ENCODE results near the gene KCNN4. TPM values are rescaled to one million over a fixed set of nuclear protein-coding genes. Genes with fewer than 3 reads are reported as not detected.

The KCNN4 gene
- total and polyA plus RNA-seq, 2 of the 13 experiments (the other 11 are each of a cell fraction or from before 2014, with no cell fraction given), result 0.13 to 0.25 TPM

DNA sequence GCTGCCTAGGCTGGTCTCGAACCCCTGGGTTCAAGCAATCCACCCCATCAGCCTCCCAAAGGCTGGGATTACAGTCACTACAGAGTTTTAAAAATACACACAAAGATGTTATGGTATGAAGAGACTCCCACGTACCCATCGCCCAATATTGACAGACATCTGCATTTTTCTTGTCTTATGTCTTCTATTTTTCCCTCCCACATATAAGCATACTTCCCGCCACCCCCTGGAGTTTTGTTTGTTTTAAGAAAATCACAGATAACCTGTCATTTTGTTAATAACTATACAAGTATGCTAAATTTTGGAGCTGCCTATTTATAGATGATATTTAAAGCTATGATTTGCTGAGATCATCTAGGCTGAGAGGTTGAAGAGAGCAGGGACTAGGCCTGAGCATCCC, 19.8 kb downstream of the KCNN4 start:
- in situ Hi-C loops (cut with HindIII; ENCODE audit: extremely low pct_ligation_motif_present, low pct_unique_long_range_greater_than_20kb) (no loop called here), intact Hi-C loops (cut with micrococcal nuclease; ENCODE audit: unreplicated experiment) (loop anchor here (10.0 kb wide), 1 partner anchor 96 kb away; no protein-coding TSS in a partner anchor)
- peaks cover 20% of the 10 kb centered on the region for H3K4me1 ChIP-seq (ENCODE audit: insufficient read depth, low read length)
- H2AFZ ChIP-seq (ENCODE audit: low read length), result no peak overlapping the region
- H3K9ac ChIP-seq (ENCODE audit: insufficient read depth, low read depth, low read length), result no peak overlapping the region
- WGBS (ENCODE audit: low lambda C conversion rate), result 68% methylated on average over 4 of the region's 4 CpGs
- no peak for ATAC-seq
- no peak for DNase-seq (ENCODE audit: low spot score)
- H3K4me3 ChIP-seq (replicated peaks in 1 of 3; ENCODE audit: insufficient read depth in 1 of 3, low read depth in 2 of 3, low read length in 3 of 3), result no peak overlapping the region
- no peak for FAIRE-seq
- no peaks in the 10 kb centered on the region for H3K79me2 ChIP-seq (ENCODE audit: insufficient read depth, low read length)
- no peaks in the 10 kb centered on the region for H3K9me3 ChIP-seq (ENCODE audit: low read length)
- no peak overlapping the region for H3K4me2 ChIP-seq (ENCODE audit: low read depth, low read length)
- CTCF ChIA-PET (ENCODE audit: low intra/inter-chr PET ratio, low total read pairs), result no interaction called here
- POLR2A ChIA-PET, result no interaction called here
- BruUV-seq (replicated peaks), result no TSS peak
- TF ChIP-seq MTA1 (CRISPR knock-in tag; IDR thresholded peaks at IDR 0.05; ENCODE audit: borderline replicate concordance) (no peak), NONO (IDR thresholded peaks at IDR 0.05) (no peak), NONO (CRISPR knock-in tag; conservative IDR thresholded peaks at IDR 0.05) (no peak), ZNF446 (CRISPR knock-in tag; IDR thresholded peaks at IDR 0.05) (no peak), HNRNPLL (IDR thresholded peaks at IDR 0.05; ENCODE audit: low read depth, low read length, poor library complexity, severe bottlenecking) (no peak), SP5 (CRISPR knock-in tag; IDR thresholded peaks at IDR 0.05; ENCODE audit: borderline replicate concordance, low read depth) (no peak), PAWR (CRISPR knock-in tag; IDR thresholded peaks at IDR 0.05; ENCODE audit: borderline replicate concordance) (no peak), HDAC1 (CRISPR knock-in tag; IDR thresholded peaks at IDR 0.05) (no peak), SUZ12 (IDR thresholded peaks at IDR 0.05; ENCODE audit: low read depth, low read length) (no peak)
- TF ChIP-seq, protein P1, sequence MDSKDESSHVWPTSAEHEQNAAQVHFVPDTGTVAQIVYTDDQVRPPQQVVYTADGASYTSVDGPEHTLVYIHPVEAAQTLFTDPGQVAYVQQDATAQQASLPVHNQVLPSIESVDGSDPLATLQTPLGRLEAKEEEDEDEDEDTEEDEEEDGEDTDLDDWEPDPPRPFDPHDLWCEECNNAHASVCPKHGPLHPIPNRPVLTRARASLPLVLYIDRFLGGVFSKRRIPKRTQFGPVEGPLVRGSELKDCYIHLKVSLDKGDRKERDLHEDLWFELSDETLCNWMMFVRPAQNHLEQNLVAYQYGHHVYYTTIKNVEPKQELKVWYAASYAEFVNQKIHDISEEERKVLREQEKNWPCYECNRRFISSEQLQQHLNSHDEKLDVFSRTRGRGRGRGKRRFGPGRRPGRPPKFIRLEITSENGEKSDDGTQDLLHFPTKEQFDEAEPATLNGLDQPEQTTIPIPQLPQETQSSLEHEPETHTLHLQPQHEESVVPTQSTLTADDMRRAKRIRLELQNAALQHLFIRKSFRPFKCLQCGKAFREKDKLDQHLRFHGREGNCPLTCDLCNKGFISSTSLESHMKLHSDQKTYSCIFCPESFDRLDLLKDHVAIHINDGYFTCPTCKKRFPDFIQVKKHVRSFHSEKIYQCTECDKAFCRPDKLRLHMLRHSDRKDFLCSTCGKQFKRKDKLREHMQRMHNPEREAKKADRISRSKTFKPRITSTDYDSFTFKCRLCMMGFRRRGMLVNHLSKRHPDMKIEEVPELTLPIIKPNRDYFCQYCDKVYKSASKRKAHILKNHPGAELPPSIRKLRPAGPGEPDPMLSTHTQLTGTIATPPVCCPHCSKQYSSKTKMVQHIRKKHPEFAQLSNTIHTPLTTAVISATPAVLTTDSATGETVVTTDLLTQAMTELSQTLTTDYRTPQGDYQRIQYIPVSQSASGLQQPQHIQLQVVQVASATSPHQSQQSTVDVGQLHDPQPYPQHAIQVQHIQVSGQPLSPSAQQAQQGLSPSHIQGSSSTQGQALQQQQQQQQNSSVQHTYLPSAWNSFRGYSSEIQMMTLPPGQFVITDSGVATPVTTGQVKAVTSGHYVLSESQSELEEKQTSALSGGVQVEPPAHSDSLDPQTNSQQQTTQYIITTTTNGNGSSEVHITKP (CRISPR knock-in tag; IDR thresholded peaks at IDR 0.05; ENCODE audit: low read depth), result no peak
- H4K20me1 ChIP-seq (ENCODE audit: insufficient read depth, low read length), result no peaks in the 10 kb centered on the region
- H3K27me3 ChIP-seq (ENCODE audit: control insufficient read depth in 1 of 2, insufficient read depth in 2 of 2, low read length in 2 of 2), result no peaks in the 10 kb centered on the region
- no peak overlapping the region for H3K27ac ChIP-seq (ENCODE audit: extremely low read length, insufficient read depth, low read length)
- no peaks in the 10 kb centered on the region for H3K36me3 ChIP-seq (replicated peaks in 1 of 2; ENCODE audit: control insufficient read depth in 1 of 2, insufficient read depth in 2 of 2, low read length in 2 of 2)
